HG03095 (cell line): ENCODE results near the gene SUMO3.

Experiments used
- ATAC-seq: cut with Tn5 transposase; IDR thresholded peaks from one replicate; pipeline ENCODE4 v1.9.1; 2021; ENCODE audit warnings: moderate library complexity; ENCODE audit not compliant: unreplicated experiment

SUMO3 gene

DNA sequence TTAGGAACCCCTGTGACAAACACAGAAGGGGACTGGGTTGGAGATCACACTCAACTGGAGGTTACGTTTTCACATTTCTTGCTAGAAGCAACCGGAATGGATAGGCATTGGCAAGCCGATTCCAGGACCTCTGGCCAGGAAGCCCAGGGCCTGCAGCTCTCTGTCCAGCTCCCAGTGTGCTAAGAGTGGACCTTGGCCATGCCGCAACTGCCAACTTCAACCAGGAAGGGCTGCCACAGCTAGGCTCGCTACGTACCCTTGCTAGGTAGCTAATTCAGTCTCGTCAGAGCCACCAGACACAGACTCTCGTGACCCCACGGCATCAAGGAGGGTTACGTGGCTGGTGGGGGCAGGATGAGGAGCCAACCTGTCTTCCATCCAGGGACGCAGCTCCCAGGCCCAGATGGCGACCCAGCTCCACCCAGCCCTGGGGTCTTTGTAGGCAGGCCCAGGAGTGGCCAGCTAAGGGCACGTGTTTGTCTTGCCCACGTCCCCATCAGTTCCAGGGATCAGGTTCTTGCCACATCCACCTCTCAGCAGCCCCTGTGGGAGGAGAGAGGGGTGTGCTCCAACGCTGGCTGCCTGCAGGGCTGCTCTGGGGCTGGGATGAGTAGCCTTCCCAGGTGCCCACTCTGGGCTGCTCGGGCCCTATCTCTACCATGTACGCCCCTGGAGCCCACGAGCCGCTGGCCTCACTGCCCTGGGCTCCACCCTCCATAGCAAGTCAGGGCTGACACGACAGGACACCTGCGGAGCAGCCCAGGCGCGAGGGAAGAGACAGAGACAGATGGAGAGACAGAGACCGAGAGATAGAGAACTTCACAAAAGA is 55.4 kb downstream of the SUMO3 start:
- ATAC-seq: no peak

GRCh38 chr21:44761747-44762208 is 56.1 kb downstream of the SUMO3 start:
- no peak for ATAC-seq

DNA sequence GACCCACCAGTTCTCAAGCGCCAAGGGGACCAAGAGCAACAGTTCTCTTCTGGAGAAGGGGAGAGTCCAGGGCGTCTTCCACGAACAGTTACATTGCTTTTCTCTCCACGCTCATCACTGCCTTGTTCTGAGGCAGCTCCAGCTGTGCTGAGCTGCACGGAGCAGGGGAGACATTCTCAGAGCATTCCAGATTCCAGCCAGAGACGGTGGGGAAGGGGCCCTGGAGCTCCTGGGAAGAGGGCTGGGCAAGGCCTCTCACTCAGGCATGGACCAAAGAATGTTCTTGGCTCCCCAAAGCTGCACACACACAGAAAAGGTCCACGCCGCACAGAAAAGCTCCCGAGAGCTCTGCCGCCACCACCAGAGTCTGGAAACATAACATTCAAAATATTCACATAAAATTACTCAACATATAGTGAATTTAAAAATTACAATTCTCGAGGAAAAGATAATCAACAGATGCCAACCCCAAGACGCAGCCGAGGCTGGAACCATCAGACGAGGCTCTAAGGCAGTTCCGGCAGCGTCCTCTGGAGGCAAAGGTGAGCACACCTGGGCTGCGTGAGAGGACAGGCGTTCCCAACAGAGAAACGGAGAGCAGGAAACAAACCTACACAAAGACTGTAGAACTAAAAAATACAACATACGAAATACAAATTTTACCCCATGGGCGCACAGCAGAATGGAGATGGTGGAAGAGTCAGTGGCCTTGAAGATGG is 56.7 kb downstream of the SUMO3 start:
- ATAC-seq: no peak

GRCh38 chr21:44760376-44760775 is 57.5 kb downstream of the SUMO3 start:
- no peak for ATAC-seq

DNA sequence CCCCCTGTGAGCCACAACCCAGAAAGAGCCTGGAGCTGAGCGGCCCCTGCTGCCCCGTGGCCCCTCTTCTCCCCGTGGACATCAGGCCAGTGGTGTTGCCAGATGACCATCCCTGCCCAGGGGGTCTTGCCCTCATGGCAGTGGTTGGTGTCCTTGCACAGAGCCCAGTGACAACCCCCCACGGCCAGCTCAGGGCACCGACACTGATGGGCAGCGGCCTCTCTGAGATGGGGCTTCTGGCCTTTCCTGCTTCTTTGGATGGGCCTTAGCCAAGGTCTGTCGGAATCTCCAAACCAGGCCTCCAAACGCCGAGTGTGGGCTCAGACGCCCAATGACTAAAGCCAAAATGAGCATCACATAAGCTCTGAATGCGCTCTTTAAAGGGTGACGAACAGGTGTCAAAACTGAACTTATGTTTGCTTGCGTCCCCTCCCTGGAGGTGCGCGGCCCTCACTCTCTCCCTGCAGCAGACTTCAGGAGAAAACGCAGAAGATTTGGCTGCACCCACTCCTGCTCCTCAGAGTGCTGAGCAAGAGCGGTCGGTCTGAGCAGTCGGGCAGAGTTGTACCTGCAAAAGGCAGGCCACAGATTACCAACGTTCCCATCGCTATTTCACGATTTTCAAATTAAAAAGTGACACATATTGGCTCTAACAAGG is 58.1 kb downstream of the SUMO3 start:
- no peak for ATAC-seq

DNA sequence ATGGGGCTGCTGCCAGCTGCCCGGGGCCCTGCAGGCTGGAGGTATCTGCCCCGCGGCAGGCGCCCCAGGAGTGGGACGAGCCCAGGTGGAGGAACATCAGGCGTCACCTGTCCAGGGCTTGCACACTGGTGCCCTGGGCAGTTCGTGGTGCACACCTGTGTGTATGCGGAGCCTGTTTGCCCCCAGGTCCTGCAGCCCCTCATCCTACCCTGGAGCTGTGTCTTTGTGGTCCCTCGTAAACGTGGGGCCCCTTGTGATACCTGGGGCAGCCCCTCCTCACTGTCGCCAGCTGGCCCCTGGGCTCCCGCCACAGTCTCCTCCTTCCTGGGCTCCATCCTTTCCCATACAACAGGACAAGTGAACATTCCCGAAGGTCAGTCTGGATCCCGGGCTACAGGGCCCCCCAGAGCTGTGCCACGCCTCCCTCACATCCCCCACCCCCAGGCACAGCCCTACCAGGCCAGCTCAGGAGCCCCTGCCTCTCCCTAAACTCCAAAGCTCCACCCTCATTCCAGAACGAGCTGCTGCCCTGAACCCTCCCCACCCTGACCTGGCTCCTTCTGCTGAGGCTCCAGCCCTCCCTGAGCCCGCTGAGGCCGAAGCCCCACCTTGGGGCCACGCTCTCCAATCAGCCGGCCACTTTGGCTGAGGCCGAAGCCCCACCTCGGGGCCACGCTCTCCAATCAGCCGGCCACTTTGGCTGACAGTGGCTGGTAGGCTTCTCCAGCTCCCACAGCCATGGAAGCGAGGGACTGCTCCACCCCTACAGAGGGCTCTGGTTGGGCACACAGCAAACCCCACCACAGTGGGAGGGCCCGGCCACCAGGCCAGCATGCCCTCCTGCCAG is 58.9 kb downstream of the SUMO3 start:
- no peak for ATAC-seq

- ATAC-seq: no peak
These were observed 59.7 kb downstream of the SUMO3 start for GRCh38 chr21:44758141-44758561.

- no peak for ATAC-seq
These were observed 60.1 kb downstream of the SUMO3 start for GRCh38 chr21:44757731-44758130.

GRCh38 chr21:44756423-44757185 is 61.3 kb downstream of the SUMO3 start:
- ATAC-seq: no peak
